Nephron (organoid): Measurements from ENCODE around the gene LEFTY2.
"Not testable (repeated sequence)": the region's sequence is repeated elsewhere in the genome, so short reads cannot be mapped to it uniquely, and the experiment has no call there.

Experiments
- H3K27ac Mint-ChIP-seq, 3 experiments: 2 replicates each; pipeline ENCODE4 v1.8.0; 2020; ENCODE audit warnings: mixed read lengths in 3 of 3, mild to moderate bottlenecking in 2 of 3, moderate library complexity in 1 of 3
- H3K27me3 Mint-ChIP-seq: 2 replicates; pipeline ENCODE4 v1.8.0; 2021; ENCODE audit warnings: low read depth, mild to moderate bottlenecking, moderate library complexity, mixed read lengths
- H3K36me3 Mint-ChIP-seq: 2 replicates; pipeline ENCODE4 v1.8.0; 2020; ENCODE audit warnings: low read depth, mixed read lengths
- H3K4me1 Mint-ChIP-seq: 2 replicates; pipeline ENCODE4 v1.8.0; 2020; ENCODE audit warnings: mixed read lengths
- H3K4me3 Mint-ChIP-seq, 3 experiments: 2 replicates each; pipeline ENCODE4 v1.8.0; 2020; ENCODE audit warnings: mild to moderate bottlenecking in 3 of 3, mixed read lengths in 3 of 3, moderate library complexity in 2 of 3
- H3K9me3 Mint-ChIP-seq: 2 replicates; pipeline ENCODE4 v1.8.0; 2020; ENCODE audit warnings: mixed read lengths
- CTCF ChIP-seq, 3 experiments: fragments of 200-600 bp; sonication (generic); IDR thresholded peaks; one replicate each; pipeline ENCODE4 v1.5.0; 2021; ENCODE audit warnings: antibody characterized with exemption in 3 of 3; ENCODE audit not compliant: unreplicated experiment in 3 of 3

The LEFTY2 gene

GRCh38 chr1:225940385-225941151 is 452 bp downstream of the LEFTY2 start:
- Mint-ChIP-seq H3K4me3 (peak overlapping the region in 1 of 3 experiments; percentile 38), H3K27me3 (peaks cover 18% of the 10 kb centered on the region), H3K4me1 (peaks cover 55% of the 10 kb centered on the region), H3K27ac (peak overlapping the region in 2 of 3 experiments; percentile 79 to 96), H3K9me3 (no peaks in the 10 kb centered on the region), H3K36me3 (no peaks in the 10 kb centered on the region)
- no peak for TF ChIP-seq CTCF (IDR thresholded peaks at IDR 0.05; ENCODE audit: unreplicated experiment in 3 of 3)

GRCh38 chr1:225939939-225940310 is 1.1 kb downstream of the LEFTY2 start:
- Mint-ChIP-seq H3K4me3 (peak overlapping the region in 2 of 3 experiments; percentile 36 to 41), H3K4me1 (peaks cover 49% of the 10 kb centered on the region), H3K27me3 (peaks cover 13% of the 10 kb centered on the region), H3K27ac (peak overlapping the region in 2 of 3 experiments; percentile 79 to 87)
- H3K36me3 Mint-ChIP-seq, H3K9me3 Mint-ChIP-seq: not testable (repeated sequence)

GRCh38 chr1:225939097-225939938 is 1.7 kb downstream of the LEFTY2 start:
- H3K36me3 Mint-ChIP-seq, H3K4me3 Mint-ChIP-seq, H3K27ac Mint-ChIP-seq, H3K9me3 Mint-ChIP-seq, H3K27me3 Mint-ChIP-seq: not testable (repeated sequence)
- H3K4me1 Mint-ChIP-seq: peaks cover 45% of the 10 kb centered on the region

- Mint-ChIP-seq H3K27me3 (peaks cover 7% of the 10 kb centered on the region), H3K36me3 (no peaks in the 10 kb centered on the region), H3K9me3 (no peaks in the 10 kb centered on the region), H3K4me1 (peaks cover 31% of the 10 kb centered on the region), H3K4me3 (no peak overlapping the region), H3K27ac (peak overlapping the region in 2 of 3 experiments; percentile 45 to 79)
- TF ChIP-seq CTCF (IDR thresholded peaks at IDR 0.05; ENCODE audit: unreplicated experiment in 3 of 3): no peak
These were observed 3.7 kb downstream of the LEFTY2 start for GRCh38 chr1:225937048-225937968.

- Mint-ChIP-seq H3K27ac (peak overlapping the region in 1 of 3 experiments; percentile 67), H3K4me3 (no peak overlapping the region), H3K27me3 (peaks cover 7% of the 10 kb centered on the region), H3K9me3 (no peaks in the 10 kb centered on the region), H3K4me1 (peaks cover 29% of the 10 kb centered on the region), H3K36me3 (no peaks in the 10 kb centered on the region)
- no peak for TF ChIP-seq CTCF (IDR thresholded peaks at IDR 0.05; ENCODE audit: unreplicated experiment in 3 of 3)
These were observed 4.5 kb downstream of the LEFTY2 start for GRCh38 chr1:225936523-225936922.

GRCh38 chr1:225936086-225936485 is 4.9 kb downstream of the LEFTY2 start:
- H3K27ac Mint-ChIP-seq: peak overlapping the region in 1 of 3 experiments; percentile 67
- H3K27me3 Mint-ChIP-seq, H3K9me3 Mint-ChIP-seq, H3K4me3 Mint-ChIP-seq, H3K36me3 Mint-ChIP-seq: not testable (repeated sequence)
- H3K4me1 Mint-ChIP-seq: peaks cover 29% of the 10 kb centered on the region

- H3K36me3 Mint-ChIP-seq: no peaks in the 10 kb centered on the region
- no peak overlapping the region for H3K27ac Mint-ChIP-seq
- no peak for TF ChIP-seq CTCF (IDR thresholded peaks at IDR 0.05; ENCODE audit: unreplicated experiment in 3 of 3)
- H3K4me3 Mint-ChIP-seq: no peak overlapping the region
- H3K9me3 Mint-ChIP-seq: no peaks in the 10 kb centered on the region
- H3K27me3 Mint-ChIP-seq: no peaks in the 10 kb centered on the region
- H3K4me1 Mint-ChIP-seq: peaks cover 25% of the 10 kb centered on the region
These were observed 6.3 kb downstream of the LEFTY2 start for GRCh38 chr1:225934711-225935110.
